Adrenal gland (tissue), 5 donors: Measurements from ENCODE around the gene PAQR5.

ENCODE experiments used
- POLR2A ChIP-seq, 2 donors: fragments of 450-650 bp; IDR thresholded peaks; one replicate each; pipeline ENCODE4 v1.6.1; 2017; ENCODE audit warnings: antibody characterized with exemption in 2 of 2, mild to moderate bottlenecking in 2 of 2, moderate library complexity in 1 of 2
- TF ChIP-seq, protein P1 (sequence below), 6 experiments: fragments of 450-650 bp in 4 of 6; fragments of 200-600 bp in 2 of 6; sonication (generic) in 1 of 6; IDR thresholded peaks; 1 replicate in 5 of 6; 2 replicates in 1 of 6; pipeline versions ENCODE4 v1.5.1 to v1.8.0; 2016 to 2021; ENCODE audit warnings: antibody characterized with exemption in 6 of 6, mild to moderate bottlenecking in 2 of 6, moderate library complexity in 1 of 6
- donor health status: DM: no; HTN: no; CAD: no.

DNA sequence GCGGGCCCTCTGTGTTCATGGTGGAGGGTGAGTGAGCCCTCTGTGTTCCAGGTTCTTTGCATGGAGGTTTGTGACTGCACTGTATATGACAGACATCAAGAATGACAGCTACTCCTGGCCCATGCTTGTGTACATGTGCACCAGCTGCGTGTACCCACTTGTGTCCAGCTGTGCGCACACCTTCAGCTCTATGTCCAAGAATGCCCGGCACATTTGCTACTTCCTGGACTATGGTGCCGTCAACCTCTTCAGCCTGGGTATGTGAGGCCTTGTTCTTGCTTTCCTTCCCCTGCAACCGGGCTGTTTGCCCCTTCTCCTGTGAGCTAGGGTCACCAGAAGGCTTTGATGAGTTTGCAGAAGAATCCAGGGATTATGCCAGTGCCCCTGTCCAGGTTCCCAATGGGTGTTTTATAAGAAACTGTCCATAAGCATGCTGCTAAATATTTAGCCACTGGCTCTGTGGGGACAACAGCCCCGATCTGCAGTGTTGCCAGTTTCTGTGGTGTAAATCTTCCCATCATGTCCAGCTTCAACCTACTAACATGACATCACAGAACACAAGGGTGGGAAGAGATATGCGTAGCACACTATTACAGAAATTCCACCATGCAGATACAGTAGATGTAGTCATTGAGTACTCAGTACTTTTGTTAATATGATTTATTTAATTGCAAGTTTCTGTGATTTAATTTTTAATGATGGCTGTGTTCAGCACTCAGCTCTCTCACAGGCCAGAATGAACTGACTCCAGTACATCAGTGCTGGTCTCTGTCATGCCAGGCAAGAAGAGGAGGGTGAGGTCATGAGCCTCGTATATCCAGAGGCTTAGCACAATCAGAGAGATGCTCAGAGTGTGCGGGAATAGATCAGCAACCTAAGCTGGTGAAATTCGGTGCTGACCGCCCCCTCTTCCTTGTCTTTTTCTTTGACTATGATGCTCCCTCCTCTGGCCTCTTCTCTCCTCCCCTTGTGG, 86.2 kb downstream of the PAQR5 start:
- TF ChIP-seq, protein P1, sequence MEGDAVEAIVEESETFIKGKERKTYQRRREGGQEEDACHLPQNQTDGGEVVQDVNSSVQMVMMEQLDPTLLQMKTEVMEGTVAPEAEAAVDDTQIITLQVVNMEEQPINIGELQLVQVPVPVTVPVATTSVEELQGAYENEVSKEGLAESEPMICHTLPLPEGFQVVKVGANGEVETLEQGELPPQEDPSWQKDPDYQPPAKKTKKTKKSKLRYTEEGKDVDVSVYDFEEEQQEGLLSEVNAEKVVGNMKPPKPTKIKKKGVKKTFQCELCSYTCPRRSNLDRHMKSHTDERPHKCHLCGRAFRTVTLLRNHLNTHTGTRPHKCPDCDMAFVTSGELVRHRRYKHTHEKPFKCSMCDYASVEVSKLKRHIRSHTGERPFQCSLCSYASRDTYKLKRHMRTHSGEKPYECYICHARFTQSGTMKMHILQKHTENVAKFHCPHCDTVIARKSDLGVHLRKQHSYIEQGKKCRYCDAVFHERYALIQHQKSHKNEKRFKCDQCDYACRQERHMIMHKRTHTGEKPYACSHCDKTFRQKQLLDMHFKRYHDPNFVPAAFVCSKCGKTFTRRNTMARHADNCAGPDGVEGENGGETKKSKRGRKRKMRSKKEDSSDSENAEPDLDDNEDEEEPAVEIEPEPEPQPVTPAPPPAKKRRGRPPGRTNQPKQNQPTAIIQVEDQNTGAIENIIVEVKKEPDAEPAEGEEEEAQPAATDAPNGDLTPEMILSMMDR (IDR thresholded peaks at IDR 0.05), result no peak
- no peak for TF ChIP-seq POLR2A (IDR thresholded peaks at IDR 0.05)
